NCI-H2196 treated with DMSO at 0.1 percent for 48 hours (cell line): ENCODE measurements around the gene SDC3.
A peak's percentile ranks its signal among the peaks of the same experiment; 100 is the strongest.

ENCODE experiments used
- DNase-seq: peaks from one replicate; lab custom pipeline; 2025; ENCODE audit not compliant: unreplicated experiment; lab: John Stamatoyannopoulos, UW

Gene SDC3

GRCh38 chr1:30929135-30929889 lies 20.8 kb upstream of the SDC3 start:
- DNase-seq = peak; percentile 27

- no peak for DNase-seq
Measured at GRCh38 chr1:30928789-30929134, 20.2 kb upstream of the SDC3 start.

- no peak for DNase-seq
Measured at GRCh38 chr1:30928171-30928570, 19.6 kb upstream of the SDC3 start.

- DNase-seq = no peak
Measured at GRCh38 chr1:30927448-30927847, 18.9 kb upstream of the SDC3 start.

- DNase-seq = no peak
Measured at GRCh38 chr1:30923597-30923996, 15.0 kb upstream of the SDC3 start.

- DNase-seq = no peak
Measured at GRCh38 chr1:30920827-30921226, 12.3 kb upstream of the SDC3 start.

- no peak for DNase-seq
Measured at GRCh38 chr1:30919025-30919881, 10.7 kb upstream of the SDC3 start.

- no peak for DNase-seq
Measured at GRCh38 chr1:30916296-30916695, 7.7 kb upstream of the SDC3 start.

- DNase-seq = no peak
Measured at GRCh38 chr1:30915491-30916230, 7.1 kb upstream of the SDC3 start.

GRCh38 chr1:30914931-30915330 lies 6.4 kb upstream of the SDC3 start:
- DNase-seq = no peak

GRCh38 chr1:30914587-30914922 lies 6.0 kb upstream of the SDC3 start:
- no peak for DNase-seq

- no peak for DNase-seq
Measured at GRCh38 chr1:30912913-30913652, 4.5 kb upstream of the SDC3 start.

- DNase-seq = no peak
Measured at GRCh38 chr1:30912224-30912623, 3.7 kb upstream of the SDC3 start.

- peak; percentile 79 for DNase-seq
Measured at GRCh38 chr1:30911059-30911954, 2.7 kb upstream of the SDC3 start.

- no peak for DNase-seq
Measured at GRCh38 chr1:30909365-30910068, 959 bp upstream of the SDC3 start.

- no peak for DNase-seq
Measured at GRCh38 chr1:30908316-30908695, 252 bp downstream of the SDC3 start.

GRCh38 chr1:30907481-30908315 lies 860 bp downstream of the SDC3 start:
- DNase-seq = no peak

GRCh38 chr1:30906631-30907441 lies 1.7 kb downstream of the SDC3 start:
- no peak for DNase-seq
